ENCODE results near the gene RGS21. TPM values are rescaled to one million over a fixed set of nuclear protein-coding genes. Genes with fewer than 3 reads are reported as not detected.

RGS21 gene
- total and polyA plus RNA-seq, 11 donors, result not detected

GRCh38 chr1:192407206-192407605 lies 90.4 kb downstream of the RGS21 start:
- intact Hi-C loops (cut with DNase I), result no loop called here
- Histone ChIP-seq H3K4me1 (no peaks in the 10 kb centered on the region), H3K4me3 (no peak overlapping the region), H3K9me3 (no peaks in the 10 kb centered on the region), H3K27me3 (no peaks in the 10 kb centered on the region), H3K27ac (no peak overlapping the region), H3K36me3 (no peaks in the 10 kb centered on the region)
- WGBS, 4 donors, result 28 to 37% (median 33%) methylated on average over 3 of the region's 3 CpGs
- ATAC-seq (no peak), DNase-seq (no peak)
- TF ChIP-seq CTCF (IDR thresholded peaks at IDR 0.05) (no peak), POLR2A (IDR thresholded peaks at IDR 0.05) (no peak)

Other genes starting within 250 kb of the RGS21 start
- gene RGS18, start 158.5 kb upstream of the RGS21 start, total RNA-seq, result 1 to 10 TPM in 4 of 9 donors, under 1 TPM in 5; 0.22 to 5.4 (median 0.85) TPM
- under 1 TPM; 0.42 to 0.65 TPM for gene RGS18, start 158.5 kb upstream of the RGS21 start, polyA plus RNA-seq